NB4 (cell line): ENCODE results near the gene ANKRD11.
A peak's percentile ranks its signal among the peaks of the same experiment; 100 is the strongest.
"Not testable (repeated sequence)": the region's sequence is repeated elsewhere in the genome, so short reads cannot be mapped to it uniquely, and the experiment has no call there.

Experiments used
- DNase-seq: peaks from one replicate; pipeline ENCODE4 v3.0.0; 2010; ENCODE audit warnings: low read depth
- H3K4me3 ChIP-seq: one replicate; pipeline ENCODE4 v1.5.1; 2011; ENCODE audit warnings: mild to moderate bottlenecking, low read depth, low read length, moderate library complexity
- CTCF ChIP-seq: IDR thresholded peaks from one replicate; pipeline ENCODE4 v1.5.1; 2012; ENCODE audit warnings: low read depth, low read length
- MYC ChIP-seq: IDR thresholded peaks from 2 replicates; pipeline ENCODE4 v1.6.1; 2011; ENCODE audit warnings: low read depth, low read length
- POLR2A ChIP-seq: IDR thresholded peaks from 2 replicates; pipeline ENCODE4 v1.6.1; 2011; ENCODE audit warnings: mild to moderate bottlenecking; ENCODE audit not compliant: insufficient read length; ENCODE audit errors: extremely low read depth
- TF ChIP-seq, protein P1 (sequence below): IDR thresholded peaks from 2 replicates; pipeline ENCODE4 v1.6.1; 2011; ENCODE audit warnings: low read depth, low read length

Gene ANKRD11

GRCh38 chr16:89386306-89387185 is 103.8 kb downstream of the ANKRD11 start:
- no peak for TF ChIP-seq MYC
- TF ChIP-seq CTCF, result no peak
- TF ChIP-seq POLR2A, result no peak
- TF ChIP-seq, protein P1, sequence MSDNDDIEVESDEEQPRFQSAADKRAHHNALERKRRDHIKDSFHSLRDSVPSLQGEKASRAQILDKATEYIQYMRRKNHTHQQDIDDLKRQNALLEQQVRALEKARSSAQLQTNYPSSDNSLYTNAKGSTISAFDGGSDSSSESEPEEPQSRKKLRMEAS, result no peak
- H3K4me3 ChIP-seq, result no peak overlapping the region
- no peak for DNase-seq

GRCh38 chr16:89385712-89386111 is 104.6 kb downstream of the ANKRD11 start:
- no peak overlapping the region for H3K4me3 ChIP-seq
- TF ChIP-seq POLR2A (no peak), MYC (no peak), CTCF (no peak)
- TF ChIP-seq, protein P1, result no peak
- DNase-seq, result no peak

GRCh38 chr16:89384282-89384681 is 106.1 kb downstream of the ANKRD11 start:
- no peak for TF ChIP-seq POLR2A
- TF ChIP-seq CTCF, result no peak
- TF ChIP-seq, protein P1, result no peak
- no peak for TF ChIP-seq MYC
- no peak for DNase-seq
- no peak overlapping the region for H3K4me3 ChIP-seq

GRCh38 chr16:89383095-89384003 is 107.0 kb downstream of the ANKRD11 start:
- no peak for TF ChIP-seq MYC
- TF ChIP-seq, protein P1, result no peak
- TF ChIP-seq POLR2A, result no peak
- no peak for TF ChIP-seq CTCF
- peak; percentile 49 for DNase-seq
- no peak overlapping the region for H3K4me3 ChIP-seq

- DNase-seq, result not testable (repeated sequence)
Measured at GRCh38 chr16:89382555-89382954, 107.8 kb downstream of the ANKRD11 start.

GRCh38 chr16:89381788-89382187 is 108.6 kb downstream of the ANKRD11 start:
- no peak for TF ChIP-seq CTCF
- TF ChIP-seq, protein P1, result no peak
- TF ChIP-seq MYC, result no peak
- TF ChIP-seq POLR2A, result no peak
- DNase-seq, result no peak
- H3K4me3 ChIP-seq, result no peak overlapping the region

More at GRCh38 chr16:89382555-89382954, 107.8 kb downstream of the ANKRD11 start:
- not testable (repeated sequence) for H3K4me3 ChIP-seq
